ENCODE measurements around the gene ENTPD5. TPM values are rescaled to one million over a fixed set of nuclear protein-coding genes. Genes with fewer than 3 reads are reported as not detected.

ENTPD5 gene
- total and polyA plus RNA-seq, 2 donors (not counting 3 experiments of a cell fraction or from before 2014, with no cell fraction given), result 8.4 to 13.0 TPM

DNA sequence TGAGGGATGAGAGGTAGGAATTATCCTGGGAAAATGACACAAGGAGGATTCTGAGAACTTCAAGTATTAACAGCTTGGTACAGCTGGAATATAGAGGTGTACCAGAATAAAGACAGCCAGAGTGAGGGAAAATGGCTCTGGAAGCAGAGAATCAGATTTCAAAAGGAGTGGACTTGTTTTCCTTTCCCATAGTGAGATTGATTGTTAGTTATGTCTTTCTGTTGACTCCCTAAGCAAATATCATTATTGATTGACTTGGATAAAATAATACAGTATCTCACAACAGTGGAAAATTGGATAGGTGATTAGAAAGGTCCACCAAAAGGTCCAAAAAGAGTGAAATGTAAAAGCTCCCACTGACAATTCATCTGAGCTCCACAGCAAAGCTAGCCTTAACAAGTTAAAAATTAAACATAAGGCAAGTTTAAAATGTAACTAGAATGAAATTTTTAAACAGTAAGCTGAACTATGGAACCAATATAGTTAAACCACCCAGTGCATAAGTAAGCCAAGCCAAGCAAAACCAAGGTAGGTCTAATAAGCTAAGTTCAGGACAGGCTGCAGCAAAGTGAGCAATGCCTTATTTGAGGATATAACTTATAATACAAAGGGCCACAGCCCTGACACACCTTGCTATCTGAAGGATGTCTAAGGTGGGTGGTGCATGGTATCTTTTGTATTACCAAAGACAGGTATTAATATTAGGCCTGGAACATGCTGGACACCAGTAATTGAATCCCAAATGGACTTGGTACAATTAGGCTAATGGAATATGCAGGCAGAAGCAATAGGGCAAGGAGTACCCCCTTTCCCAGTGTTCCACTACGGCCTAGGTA lies 21.8 kb downstream of the ENTPD5 start:
- no peaks in the 10 kb centered on the region for H3K4me1 ChIP-seq (ENCODE audit: control insufficient read depth, extremely low read depth, insufficient read depth, low read length)
- H3K9ac ChIP-seq (replicated peaks; ENCODE audit: extremely low read depth, insufficient read depth, low read length), result no peak overlapping the region
- TF ChIP-seq GATA2 (IDR thresholded peaks at IDR 0.05; ENCODE audit: insufficient read depth, insufficient read length, low read depth, low read length), result no peak
- TF ChIP-seq FOS (IDR thresholded peaks at IDR 0.05; ENCODE audit: borderline replicate concordance, insufficient read depth, low read length), result no peak
- TF ChIP-seq, protein P1, sequence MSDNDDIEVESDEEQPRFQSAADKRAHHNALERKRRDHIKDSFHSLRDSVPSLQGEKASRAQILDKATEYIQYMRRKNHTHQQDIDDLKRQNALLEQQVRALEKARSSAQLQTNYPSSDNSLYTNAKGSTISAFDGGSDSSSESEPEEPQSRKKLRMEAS (IDR thresholded peaks at IDR 0.05; ENCODE audit: insufficient read depth, insufficient read length), result no peak
- TF ChIP-seq MYC (IDR thresholded peaks at IDR 0.05; ENCODE audit: low read depth, low read length), result no peak
- no peak for TF ChIP-seq POLR2AphosphoS5 (IDR thresholded peaks at IDR 0.05; ENCODE audit: insufficient read depth, low read depth, low read length)
- no peak for TF ChIP-seq POLR2A (IDR thresholded peaks at IDR 0.05; ENCODE audit: low read depth, low read length)
- no peak for TF ChIP-seq JUN (IDR thresholded peaks at IDR 0.05; ENCODE audit: borderline replicate concordance, insufficient read depth, insufficient read length, low read depth)
- TF ChIP-seq EZH2 (IDR thresholded peaks at IDR 0.05; ENCODE audit: borderline replicate concordance, low read depth, low read length, severe bottlenecking), result no peak
- TF ChIP-seq, protein P2, sequence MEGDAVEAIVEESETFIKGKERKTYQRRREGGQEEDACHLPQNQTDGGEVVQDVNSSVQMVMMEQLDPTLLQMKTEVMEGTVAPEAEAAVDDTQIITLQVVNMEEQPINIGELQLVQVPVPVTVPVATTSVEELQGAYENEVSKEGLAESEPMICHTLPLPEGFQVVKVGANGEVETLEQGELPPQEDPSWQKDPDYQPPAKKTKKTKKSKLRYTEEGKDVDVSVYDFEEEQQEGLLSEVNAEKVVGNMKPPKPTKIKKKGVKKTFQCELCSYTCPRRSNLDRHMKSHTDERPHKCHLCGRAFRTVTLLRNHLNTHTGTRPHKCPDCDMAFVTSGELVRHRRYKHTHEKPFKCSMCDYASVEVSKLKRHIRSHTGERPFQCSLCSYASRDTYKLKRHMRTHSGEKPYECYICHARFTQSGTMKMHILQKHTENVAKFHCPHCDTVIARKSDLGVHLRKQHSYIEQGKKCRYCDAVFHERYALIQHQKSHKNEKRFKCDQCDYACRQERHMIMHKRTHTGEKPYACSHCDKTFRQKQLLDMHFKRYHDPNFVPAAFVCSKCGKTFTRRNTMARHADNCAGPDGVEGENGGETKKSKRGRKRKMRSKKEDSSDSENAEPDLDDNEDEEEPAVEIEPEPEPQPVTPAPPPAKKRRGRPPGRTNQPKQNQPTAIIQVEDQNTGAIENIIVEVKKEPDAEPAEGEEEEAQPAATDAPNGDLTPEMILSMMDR (IDR thresholded peaks at IDR 0.05; ENCODE audit: extremely low read depth in 1 of 2, insufficient read depth in 1 of 2, low read depth in 1 of 2, low read length in 2 of 2), result no peak
- H3K4me2 ChIP-seq (ENCODE audit: insufficient read depth, low read length), result no peak overlapping the region
- no peaks in the 10 kb centered on the region for H3K9me1 ChIP-seq (replicated peaks; ENCODE audit: control insufficient read depth, extremely low read depth, insufficient read depth, low read length)
- no peaks in the 10 kb centered on the region for H3K79me2 ChIP-seq (ENCODE audit: control insufficient read depth, insufficient read depth, low read length)
- FAIRE-seq (no peak), DNase-seq (ENCODE audit: low read depth, low spot score) (no peak)
- no peaks in the 10 kb centered on the region for H3K9me3 ChIP-seq (replicated peaks; ENCODE audit: control insufficient read depth, insufficient read depth, low read length)
- ChIA-PET POLR2A (no interaction called here), CTCF (interaction anchor here (0.5 to 0.6 kb wide), 3 partner anchors 11 to 35 kb away, joined by 3 read pairs; no protein-coding TSS in a partner anchor)
- no TSS peak for BruUV-seq (replicated peaks)
- H3K27ac ChIP-seq (ENCODE audit: insufficient read depth, low read depth, low read length), result no peak overlapping the region
- H3K27me3 ChIP-seq (ENCODE audit: control insufficient read depth in 2 of 2, insufficient read depth in 2 of 2, low read length in 2 of 2), result no peaks in the 10 kb centered on the region
- no peak overlapping the region for H3K4me3 ChIP-seq (replicated peaks in 1 of 3; ENCODE audit: insufficient read depth in 1 of 3, low read depth in 1 of 3, low read length in 3 of 3)
- dilution Hi-C loops (cut with MboI; ENCODE audit: extremely low pct_ligation_motif_present, low sequenced_read_pairs), result no loop called here
- no peak overlapping the region for H2AFZ ChIP-seq (ENCODE audit: low read depth, low read length)
- no peaks in the 10 kb centered on the region for H4K20me1 ChIP-seq (replicated peaks; ENCODE audit: control insufficient read depth, extremely low read depth, insufficient read depth, low read length)
- intact Hi-C loops (cut with micrococcal nuclease), result no loop called here
- H3K36me3 ChIP-seq (ENCODE audit: control insufficient read depth in 2 of 2, extremely low read depth in 1 of 2, insufficient read depth in 2 of 2, low read length in 2 of 2), result no peaks in the 10 kb centered on the region
